ENCODE results near the gene WDFY3. TPM values are rescaled to one million over a fixed set of nuclear protein-coding genes. Genes with fewer than 3 reads are reported as not detected.

Gene WDFY3
- total RNA-seq, 4 donors from 2014 or later, result 77.9 to 149 (median 98.3) TPM

- DNase-seq (ENCODE audit: low spot score) (no peak), ATAC-seq (ENCODE audit: low FRiP score) (no peak)
- TF ChIP-seq CTCF (IDR thresholded peaks at IDR 0.05), result no peak
Measured at GRCh38 chr4:84804136-84804535, 162.4 kb downstream of the WDFY3 start.

GRCh38 chr4:84803720-84804119 lies 162.8 kb downstream of the WDFY3 start:
- DNase-seq (ENCODE audit: low spot score) (no peak), ATAC-seq (ENCODE audit: low FRiP score) (no peak)
- TF ChIP-seq CTCF (IDR thresholded peaks at IDR 0.05), result no peak

GRCh38 chr4:84803116-84803515 lies 163.4 kb downstream of the WDFY3 start:
- ATAC-seq (ENCODE audit: low FRiP score), result no peak
- DNase-seq (ENCODE audit: low spot score), result no peak
- TF ChIP-seq CTCF (IDR thresholded peaks at IDR 0.05), result no peak

GRCh38 chr4:84800256-84800655 lies 166.2 kb downstream of the WDFY3 start:
- DNase-seq (ENCODE audit: low spot score), result no peak
- no peak for TF ChIP-seq CTCF (IDR thresholded peaks at IDR 0.05)
- no peak for ATAC-seq (ENCODE audit: low FRiP score)

- ATAC-seq (ENCODE audit: low FRiP score) (no peak), DNase-seq (ENCODE audit: low spot score) (no peak)
- no peak for TF ChIP-seq CTCF (IDR thresholded peaks at IDR 0.05)
Measured at GRCh38 chr4:84799318-84799717, 167.2 kb downstream of the WDFY3 start.

GRCh38 chr4:84796394-84796793 lies 170.1 kb downstream of the WDFY3 start:
- DNase-seq (ENCODE audit: low spot score) (no peak), ATAC-seq (ENCODE audit: low FRiP score) (no peak)
- TF ChIP-seq CTCF (IDR thresholded peaks at IDR 0.05), result no peak

- TF ChIP-seq CTCF (IDR thresholded peaks at IDR 0.05), result no peak
- DNase-seq (ENCODE audit: low spot score) (no peak), ATAC-seq (ENCODE audit: low FRiP score) (no peak)
Measured at GRCh38 chr4:84792366-84793301, 173.9 kb downstream of the WDFY3 start.

Data from omental fat pad (tissue), 4 donors.